Renal pelvis (tissue), 4 donors: ENCODE data around the gene TMEM184B. TPM values are rescaled to one million over a fixed set of nuclear protein-coding genes. Genes with fewer than 3 reads are reported as not detected.
A peak's percentile ranks its signal among the peaks of the same experiment; 100 is the strongest.

Experiments used
- DNase-seq: peaks from one replicate; pipeline ENCODE4 v3.0.0-alpha.2; 2013
- polyA plus RNA-seq, 3 donors: library from polyadenylated mRNA; unstranded; fragments of 120-200 nt; gene quantifications; one replicate each; pipeline ENCODE4 v1.2.1, GENCODE V29; 2013; ENCODE audit not compliant: insufficient read length in 3 of 3

The TMEM184B gene
- polyA plus RNA-seq, 3 donors = 43.5 to 52.0 (median 45.4) TPM

DNA sequence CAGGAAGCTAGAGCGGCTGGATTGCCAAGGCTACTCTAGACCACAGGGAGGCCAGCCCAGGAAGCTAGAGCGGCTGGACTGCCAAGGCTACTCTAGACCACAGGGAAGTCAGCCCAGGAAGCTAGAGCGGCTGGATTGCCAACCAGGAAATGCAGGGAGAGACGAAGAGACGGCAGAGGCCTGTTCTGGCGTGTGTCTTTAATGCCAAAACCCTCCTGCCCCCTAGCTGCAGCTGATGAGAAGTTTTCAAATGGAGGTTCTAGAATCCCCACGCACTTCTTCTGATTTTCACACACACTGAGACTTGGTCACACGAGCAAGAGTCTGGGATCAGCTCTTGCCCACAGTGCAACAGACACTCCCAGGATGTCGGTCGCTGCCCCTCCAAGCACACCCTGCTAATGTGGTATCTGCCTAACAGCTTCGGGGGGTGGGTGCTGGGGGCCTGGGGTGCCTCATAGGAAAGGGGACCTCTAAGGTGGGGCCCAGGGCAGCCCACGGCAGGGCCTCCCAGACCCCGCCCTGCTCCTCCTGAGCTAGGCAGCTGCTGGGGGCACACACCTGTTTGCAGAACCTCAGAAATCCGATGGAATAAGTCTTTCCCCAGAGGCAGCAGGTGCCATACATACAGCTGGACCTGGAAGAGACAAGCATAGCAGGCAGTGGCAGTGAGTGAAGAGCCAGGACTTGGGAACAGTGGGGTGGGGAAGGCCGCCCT is 42.5 kb downstream of the TMEM184B start:
- no peak for DNase-seq

DNA sequence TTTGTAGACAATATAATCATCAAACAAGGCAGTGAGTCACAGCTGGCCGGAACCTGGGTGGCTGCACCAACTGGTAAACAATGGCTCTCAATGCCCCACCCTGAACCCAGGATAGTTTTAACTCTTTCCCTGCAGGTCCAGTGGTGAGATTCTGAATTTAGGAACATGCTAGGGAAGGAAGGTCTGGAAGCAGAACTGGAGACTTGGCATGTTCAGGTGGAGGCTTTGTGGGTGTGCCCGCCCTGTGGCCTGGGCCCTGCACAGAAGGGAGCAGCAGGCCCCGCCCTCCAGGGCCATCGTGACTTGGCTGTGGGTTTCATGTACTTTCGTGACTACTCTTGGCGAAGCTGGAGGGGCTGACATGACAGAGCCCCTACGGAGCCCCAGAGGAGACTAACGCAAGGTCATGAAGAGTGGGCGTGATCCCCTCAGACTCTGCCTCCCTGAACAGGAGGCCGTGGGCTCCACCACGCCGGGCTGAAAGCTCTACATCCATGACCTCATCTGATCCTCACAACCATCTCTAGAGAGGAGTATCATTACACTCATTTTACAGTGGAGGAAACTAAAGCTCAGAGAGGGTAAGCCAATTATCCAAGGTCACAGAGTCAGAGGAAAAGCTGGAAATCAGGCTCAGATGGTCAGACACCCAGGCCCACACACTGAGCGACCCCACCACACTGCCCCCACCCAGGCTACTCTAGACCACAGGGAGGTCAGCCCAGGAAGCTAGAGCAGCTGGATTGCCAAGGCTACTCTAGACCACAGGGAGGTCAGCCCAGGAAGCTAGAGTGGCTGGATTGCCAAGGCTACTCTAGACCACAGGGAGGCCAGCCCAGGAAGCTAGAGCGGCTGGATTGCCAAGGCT is 43.7 kb downstream of the TMEM184B start:
- DNase-seq = no peak

DNA sequence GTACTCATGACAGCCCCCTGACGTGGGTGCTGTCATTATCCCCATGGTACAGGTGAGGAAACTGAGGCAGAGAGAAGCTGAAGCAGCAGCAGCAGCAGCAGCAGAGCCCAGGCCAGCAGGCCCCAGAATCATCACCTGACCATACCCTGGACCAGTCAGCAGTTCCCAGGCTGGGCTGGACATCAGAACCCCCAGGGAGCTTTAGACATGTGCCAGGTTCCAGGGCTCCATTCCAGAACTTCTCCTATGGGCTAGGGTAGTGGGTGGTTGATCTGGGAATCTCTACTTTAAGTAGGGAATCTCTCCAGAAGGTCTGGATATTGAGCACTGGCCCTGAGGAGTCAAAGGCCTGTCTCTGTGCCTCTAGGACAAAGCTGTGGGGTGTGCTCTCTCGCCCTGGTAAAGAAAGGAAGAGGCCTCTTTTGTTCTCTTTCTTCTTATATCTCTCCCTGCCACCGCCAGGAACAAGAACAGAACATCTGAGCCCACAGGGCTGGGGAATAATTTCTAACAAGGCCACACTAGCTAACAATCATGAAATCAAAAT is 44.4 kb downstream of the TMEM184B start:
- DNase-seq = no peak

GRCh38 chr22:38226853-38227649 is 45.8 kb downstream of the TMEM184B start:
- DNase-seq = no peak

DNA sequence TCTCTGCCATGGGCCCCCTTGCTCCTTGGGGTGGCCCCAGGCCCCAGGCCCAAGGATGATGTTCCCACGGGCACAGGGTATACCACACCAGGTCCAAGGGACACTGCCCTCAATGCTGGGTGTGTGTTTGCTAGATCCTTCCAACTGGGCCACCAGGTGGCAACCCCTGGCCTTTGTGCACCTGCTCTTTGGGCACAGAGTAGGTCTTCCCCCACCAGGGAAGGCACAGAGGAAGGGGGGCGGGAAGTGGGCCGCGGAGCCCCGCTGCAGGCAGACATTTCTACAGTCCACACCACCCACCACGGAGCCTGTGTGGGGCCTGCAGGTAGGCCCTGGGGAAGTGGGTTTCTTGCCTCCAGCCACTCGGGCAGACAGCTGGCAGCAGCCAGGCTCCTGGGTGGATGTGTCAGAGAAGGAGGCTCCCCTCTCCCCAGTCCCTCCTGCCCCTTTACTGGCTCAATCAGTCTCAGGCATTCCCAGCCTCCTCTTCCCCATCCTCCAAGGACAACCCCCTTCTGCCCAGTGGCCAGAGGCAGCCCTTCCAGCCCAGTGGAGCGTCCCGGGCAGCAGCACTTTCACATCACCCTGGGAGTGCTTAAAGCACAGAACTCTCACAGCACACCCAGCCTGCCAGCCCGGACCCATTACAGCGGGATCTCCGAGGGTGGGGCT is 49.4 kb downstream of the TMEM184B start:
- no peak for DNase-seq

DNA sequence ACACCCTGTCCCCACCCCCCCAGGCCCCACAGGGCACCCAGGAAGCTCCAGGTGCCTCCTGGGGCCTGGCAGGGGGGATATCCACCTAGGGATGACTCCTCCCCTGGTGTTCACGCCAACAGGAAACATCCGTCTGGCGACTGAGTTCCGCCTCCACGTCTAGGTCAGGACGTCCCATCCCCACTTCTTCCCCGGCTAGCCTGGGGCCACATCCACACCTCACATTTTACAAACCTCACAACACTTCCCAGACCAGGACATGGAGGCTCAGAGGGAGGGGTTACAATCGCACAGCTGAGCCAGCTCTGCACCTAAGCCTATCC is 50.1 kb downstream of the TMEM184B start:
- no peak for DNase-seq

DNA sequence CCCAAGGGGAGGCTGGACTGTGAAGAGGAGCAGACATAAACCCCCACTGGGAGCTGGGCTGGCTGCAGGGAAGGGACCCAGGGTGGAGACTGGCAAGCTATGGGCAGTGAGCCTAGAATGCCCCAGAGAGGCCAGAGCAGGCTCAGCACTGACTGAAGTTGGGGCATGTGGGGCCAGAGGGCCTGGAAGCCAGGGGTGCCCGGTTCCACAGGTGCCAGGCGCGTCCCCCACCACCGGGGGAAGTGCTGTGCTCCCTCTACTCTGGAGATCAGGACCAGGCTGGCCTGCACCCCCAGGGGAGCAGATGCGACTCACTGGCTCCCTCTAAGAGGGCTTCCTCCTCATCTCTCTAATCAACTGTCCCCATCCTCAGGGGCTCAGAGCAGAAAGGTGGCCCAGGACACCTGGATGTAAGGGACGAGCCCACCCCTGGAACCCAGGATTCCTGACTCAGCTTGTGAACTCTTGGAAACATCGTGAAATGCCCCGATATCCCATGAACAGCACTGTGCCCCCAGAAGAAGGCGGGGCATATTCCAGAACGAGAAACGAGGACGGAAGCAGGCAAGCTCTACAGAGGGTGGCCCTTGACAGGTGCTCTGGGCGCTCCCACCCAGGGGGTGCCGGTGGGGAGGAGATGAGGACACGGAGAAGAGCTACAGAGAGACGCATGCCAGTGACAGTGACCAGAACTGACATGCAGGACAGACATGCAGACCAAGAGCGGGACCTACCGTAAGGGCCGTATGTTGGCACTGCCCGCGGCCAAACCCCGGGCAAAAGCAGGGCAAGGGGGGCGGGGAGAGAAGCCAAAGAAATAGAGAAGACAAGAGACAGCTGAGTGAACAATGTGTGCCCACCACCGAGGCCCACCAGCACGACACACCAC is 50.7 kb downstream of the TMEM184B start:
- no peak for DNase-seq

- no peak for DNase-seq
These were observed 51.4 kb downstream of the TMEM184B start for GRCh38 chr22:38221407-38221806.

DNA sequence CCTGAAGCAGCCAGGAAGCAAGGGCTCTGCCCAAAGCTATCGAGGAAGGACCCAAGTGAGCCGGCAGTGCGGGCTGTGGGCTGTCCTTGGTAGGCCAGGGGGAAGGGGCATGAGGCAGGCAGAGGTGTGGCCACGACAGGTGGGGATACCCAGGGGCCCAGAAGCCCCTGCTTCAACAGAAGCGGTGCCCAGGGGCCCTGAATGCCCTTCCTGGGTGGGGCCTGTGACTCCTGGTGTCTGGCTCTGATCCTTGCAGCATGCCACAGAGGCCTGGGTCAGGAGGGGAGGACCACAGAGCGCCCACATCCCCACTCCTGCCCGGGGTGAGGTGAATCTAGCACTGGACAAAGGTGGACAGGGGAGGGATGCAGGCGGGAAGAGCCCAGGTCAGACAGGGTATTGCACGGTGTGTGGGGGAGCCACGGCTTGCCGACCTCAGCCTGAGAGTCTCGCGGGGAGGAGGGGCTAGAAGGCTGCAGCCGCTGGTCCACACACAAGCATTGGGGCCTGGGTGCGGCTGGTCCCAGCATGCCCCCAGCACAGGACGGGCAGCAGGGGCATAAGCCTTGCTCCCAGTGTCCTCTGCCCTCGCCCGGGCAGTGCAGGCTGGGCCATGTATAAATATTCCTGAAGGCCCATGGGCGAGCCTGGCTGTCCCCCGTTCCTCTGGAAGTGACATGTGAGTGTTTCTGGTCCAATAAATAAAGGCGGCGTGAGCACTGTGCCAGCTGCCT is 52.0 kb downstream of the TMEM184B start:
- no peak for DNase-seq

DNA sequence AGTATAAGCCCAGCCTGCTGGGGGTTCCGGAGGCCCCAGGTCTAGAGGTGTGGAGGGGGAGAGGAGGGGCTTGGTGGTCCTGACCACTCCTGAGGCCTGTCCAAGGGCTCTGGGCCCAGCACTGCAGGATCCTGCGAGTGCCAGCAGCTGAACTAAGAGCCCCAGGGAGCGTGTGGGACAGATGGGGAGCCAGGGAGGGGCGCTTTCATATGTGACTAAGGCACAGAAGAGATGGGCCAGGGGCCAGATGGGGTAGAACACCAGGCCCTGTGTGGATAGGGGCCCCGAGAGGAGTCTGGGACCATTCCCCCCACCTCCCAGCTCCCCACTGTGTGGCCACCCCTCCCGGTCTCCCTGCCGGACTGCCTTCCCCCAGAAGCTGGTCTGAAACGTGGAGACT is 52.6 kb downstream of the TMEM184B start:
- DNase-seq = no peak

DNA sequence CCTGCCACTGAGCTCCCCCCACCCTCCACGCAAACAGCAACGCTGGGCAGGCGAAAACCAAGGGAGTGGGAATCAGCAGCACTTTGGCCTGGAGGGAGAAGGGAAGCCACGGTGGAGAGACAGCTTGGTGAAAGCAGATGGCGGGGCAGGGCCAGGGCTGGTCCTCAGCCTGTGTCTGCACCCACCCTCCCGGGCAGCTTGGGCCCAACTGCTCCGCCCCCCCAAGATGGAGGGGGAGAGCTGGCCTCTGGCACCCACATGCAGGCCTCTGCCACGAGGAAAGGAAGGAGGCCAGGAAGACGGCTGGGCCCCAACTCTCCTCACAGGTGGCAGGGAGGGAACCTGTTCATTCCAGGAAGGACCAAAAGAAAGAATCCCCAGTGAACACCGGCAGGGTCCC is 53.2 kb downstream of the TMEM184B start:
- DNase-seq = no peak

- DNase-seq = peak; percentile 72
These were observed 53.9 kb downstream of the TMEM184B start for GRCh38 chr22:38218661-38219622.

- no peak for DNase-seq
These were observed 57.4 kb downstream of the TMEM184B start for GRCh38 chr22:38215156-38216038.

DNA sequence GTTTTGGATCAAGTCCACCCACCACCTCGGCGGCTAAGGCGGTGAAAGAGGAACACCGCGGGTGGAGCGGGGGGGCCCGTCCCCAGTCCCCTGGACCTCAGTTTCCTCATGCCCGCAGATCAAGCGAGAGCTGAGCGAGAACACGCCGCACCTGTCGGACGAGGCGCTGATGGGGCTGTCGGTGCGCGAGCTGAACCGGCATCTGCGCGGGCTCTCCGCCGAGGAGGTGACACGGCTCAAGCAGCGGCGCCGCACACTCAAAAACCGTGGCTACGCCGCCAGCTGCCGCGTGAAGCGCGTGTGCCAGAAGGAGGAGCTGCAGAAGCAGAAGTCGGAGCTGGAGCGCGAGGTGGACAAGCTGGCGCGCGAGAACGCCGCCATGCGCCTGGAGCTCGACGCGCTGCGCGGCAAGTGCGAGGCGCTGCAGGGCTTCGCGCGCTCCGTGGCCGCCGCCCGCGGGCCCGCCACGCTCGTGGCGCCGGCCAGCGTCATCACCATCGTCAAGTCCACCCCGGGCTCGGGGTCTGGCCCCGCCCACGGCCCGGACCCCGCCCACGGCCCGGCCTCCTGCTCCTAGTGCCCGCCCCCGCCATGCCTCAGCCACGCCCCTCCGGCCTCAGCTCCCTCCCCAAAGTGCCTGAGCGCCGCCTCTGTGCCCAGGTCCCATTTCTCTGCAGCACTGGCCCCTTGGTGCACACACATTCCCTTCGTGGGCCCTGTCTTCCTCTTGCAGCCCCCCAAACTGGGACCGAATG is 58.3 kb downstream of the TMEM184B start:
- no peak for DNase-seq

DNA sequence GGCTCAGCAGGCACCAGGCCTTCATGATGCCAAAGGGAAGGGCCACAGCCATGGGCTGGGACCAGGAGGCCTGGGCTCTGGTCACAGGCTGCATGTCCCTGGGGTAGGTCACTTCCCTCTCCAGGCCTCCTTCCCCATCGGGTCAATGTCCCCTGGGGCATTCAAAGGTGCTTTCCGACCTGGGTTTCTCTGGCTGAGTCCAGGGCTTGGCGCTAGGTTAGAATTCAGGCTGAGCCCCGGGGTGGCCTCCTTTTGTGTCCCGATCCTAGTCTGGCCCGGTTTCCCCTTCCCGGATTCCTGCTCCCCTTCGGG is 58.9 kb downstream of the TMEM184B start:
- no peak for DNase-seq

DNA sequence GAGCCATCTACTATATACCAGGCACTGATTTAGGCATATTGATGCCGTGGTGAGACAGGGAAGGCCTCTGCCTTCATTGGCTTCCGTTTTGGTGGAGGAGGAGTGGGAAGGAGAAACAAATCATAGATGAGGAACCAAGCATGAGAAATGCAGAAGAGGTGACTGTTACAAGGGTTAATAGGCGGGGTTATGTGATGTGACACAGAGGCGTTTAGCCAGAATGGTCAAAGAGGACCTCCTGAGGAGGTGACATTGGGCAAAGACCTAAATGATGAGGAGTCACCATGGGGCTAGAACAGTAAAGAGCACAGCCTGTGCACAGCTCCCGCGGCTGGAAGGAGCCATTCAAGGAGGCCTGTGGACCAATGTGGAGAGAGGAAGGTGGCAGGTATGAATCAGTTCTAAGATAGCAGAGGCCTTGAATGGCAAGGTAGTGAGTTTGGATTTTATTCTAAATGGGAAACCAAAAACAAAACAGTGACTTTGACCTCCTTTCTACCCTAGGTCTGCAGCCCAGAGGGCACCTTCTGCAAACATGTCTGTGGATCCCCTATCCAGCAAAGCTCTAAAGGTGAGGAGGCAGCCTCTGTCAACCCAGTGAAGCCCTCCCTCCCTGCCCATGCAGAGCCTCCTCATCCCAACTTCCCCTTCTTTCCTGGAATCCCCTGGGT is 59.4 kb downstream of the TMEM184B start:
- no peak for DNase-seq

DNA sequence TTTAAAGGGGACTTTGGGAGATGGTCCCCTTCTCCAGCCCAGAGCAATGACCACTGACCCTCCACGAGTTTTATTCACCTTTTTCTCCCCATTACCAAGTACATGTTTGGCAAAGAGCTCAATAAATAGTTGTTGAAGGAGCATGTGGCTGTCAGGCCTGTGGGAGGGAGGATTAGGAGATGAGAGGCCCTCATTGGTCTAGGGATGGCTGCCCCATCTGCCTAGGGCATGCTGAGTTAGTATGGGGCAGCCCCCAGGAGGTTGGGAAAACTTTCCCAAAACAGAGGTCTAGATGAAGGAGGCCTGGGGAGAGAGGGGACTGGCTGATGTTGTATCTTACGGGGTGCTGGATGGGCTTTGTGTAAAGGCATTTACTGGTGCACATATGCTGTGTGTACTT is 60.4 kb downstream of the TMEM184B start:
- no peak for DNase-seq
